Amygdala (tissue), 56 donors: Measurements from ENCODE around the gene CAMK1.
A peak's percentile ranks its signal among the peaks of the same experiment; 100 is the strongest.

Experiments used
- DNase-seq, 56 donors: peaks; one replicate each; lab custom pipeline; 2025; lab: John Stamatoyannopoulos, UW

CAMK1 gene

DNA sequence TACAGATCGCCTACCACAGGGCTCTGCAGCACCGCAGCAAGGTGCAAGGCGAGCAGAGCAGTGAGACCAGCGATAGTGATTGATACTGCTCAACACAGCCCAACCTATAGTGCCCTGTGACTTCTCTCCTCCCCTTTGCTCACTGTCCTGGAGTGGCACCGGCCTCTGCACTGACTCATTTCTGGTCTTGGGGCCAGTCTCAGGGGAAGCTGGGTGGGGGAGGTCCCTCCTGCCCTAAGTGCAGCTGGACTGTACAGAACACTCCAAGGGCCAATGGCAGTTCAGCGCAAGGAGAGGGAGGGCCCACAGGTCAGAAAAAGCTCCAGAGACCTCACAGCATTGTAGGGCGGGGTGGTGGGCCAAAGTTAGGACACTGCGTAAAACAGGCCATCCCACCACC, 22.5 kb downstream of the CAMK1 start:
- no peak for DNase-seq

DNA sequence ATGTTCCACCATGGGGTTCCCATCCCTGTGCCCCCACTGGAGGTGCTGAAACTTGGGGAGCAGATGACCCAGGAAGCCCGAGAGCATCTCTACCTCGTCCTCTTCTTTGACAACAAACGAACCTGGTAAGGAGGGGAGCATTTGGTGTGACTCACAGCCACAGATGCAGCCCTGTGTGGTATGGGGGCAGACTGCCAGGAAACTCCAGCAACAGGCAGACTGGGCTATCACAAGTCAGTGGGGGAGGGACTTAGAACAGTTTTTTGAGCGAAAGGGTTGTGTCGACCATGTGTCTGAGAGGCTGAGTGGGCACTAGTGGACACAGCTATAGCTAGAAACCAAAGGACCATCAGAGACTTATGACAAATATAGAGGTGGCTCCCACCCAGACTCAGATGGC, 23.4 kb downstream of the CAMK1 start:
- peak in 3 of 56 donors; percentile 9 to 35 (median 12) for DNase-seq

DNA sequence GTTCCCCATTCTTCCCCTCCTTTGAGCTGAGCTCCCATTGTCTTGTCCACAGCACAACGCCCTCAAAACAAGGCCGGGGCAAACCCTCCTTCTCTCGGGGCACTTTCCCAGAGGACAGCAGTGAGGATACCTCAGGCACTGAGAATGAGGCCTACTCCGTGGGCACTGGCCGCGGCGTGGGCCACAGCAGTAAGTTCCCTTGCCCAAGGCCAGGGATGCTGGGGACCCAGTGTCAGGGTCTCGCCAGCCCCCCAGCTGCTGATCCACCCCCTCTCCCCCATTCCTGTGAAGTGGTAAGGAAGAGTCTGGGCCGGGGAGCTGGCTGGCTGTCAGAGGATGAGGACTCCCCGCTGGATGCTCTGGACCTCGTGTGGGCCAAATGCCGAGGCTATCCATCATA, 24.2 kb downstream of the CAMK1 start:
- no peak for DNase-seq

DNA sequence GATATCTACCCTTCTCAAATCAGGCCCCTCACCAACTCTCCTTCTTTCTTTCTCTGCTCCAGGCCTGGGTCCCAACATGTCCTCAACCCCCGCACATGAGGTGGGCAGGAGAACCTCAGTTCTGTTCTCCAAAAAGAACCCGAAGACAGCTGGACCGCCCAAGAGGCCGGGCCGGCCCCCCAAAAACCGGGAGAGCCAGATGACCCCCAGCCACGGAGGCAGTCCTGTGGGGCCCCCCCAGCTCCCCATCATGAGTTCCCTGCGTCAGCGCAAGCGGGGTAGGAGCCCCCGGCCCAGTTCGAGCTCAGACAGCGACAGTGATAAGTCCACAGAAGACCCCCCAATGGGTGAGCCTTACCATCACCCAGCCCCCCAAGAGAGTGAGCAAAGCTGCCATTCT, 25.6 kb downstream of the CAMK1 start:
- DNase-seq, result no peak

DNA sequence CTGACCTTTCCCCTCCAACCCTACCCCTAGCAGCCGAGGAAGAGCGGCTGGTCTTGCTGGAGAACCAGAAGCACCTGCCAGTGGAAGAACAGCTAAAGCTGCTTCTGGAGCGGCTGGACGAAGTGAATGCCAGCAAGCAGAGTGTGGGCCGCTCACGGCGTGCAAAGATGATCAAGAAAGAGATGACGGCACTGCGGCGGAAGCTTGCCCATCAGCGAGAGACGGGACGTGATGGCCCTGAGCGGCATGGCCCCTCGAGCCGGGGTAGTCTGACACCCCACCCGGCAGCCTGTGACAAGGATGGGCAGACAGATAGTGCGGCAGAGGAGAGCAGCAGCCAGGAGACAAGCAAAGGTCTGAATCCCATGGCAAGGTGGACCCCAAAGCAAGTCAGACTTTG, 26.2 kb downstream of the CAMK1 start:
- no peak for DNase-seq

DNA sequence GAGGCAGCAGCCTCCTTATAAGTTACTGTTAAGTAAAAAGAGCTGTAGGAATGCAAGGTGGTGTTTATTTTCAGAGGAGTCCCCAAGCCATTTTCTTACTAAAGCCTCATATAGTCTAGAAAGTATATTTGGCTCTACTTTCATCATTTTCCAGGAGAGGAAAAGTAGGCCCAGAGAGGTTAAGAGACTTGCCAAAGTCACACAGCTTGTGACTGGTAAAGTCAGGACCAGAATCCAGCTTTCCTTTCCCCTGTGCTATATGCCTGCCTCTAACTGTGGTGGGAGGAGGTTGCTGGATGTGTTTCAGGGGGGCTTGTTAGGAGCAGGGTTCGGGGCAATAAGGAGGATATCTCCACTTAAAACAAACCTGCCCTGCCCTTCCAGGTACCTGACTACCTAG, 27.2 kb downstream of the CAMK1 start:
- DNase-seq, result no peak

DNA sequence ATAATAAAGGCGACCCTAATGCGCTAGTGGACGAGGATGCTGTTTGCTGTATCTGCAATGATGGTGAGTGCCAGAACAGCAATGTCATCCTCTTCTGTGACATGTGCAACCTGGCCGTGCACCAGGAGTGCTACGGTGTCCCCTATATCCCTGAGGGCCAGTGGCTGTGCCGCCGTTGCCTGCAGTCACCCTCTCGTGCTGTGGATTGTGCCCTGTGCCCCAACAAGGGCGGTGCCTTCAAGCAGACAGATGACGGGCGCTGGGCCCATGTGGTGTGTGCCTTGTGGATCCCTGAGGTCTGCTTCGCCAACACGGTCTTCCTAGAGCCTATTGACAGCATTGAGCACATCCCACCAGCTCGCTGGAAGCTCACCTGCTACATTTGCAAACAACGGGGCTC, 30.6 kb downstream of the CAMK1 start:
- DNase-seq, result no peak

DNA sequence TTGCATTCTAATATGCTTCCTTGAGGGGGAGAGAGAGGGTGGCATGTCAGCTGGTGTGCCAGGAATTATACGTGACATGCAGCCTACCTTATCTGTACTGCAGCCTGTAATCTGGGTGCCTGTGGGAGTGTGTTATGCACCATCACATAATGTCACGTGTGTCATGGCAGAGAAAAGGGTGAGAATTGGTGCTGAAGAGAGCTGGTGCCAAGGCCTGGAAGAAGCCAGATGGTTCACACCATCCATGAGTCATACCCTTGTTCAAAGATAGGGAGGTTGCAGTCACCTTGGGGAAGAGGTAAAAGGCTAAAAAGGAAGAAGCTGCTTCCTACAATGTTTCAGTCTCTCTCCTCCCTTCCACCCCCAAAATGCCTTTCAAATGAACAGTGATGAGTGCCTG, 32.9 kb downstream of the CAMK1 start:
- DNase-seq, result peak in 8 of 56 donors; percentile 7 to 66 (median 21)

DNA sequence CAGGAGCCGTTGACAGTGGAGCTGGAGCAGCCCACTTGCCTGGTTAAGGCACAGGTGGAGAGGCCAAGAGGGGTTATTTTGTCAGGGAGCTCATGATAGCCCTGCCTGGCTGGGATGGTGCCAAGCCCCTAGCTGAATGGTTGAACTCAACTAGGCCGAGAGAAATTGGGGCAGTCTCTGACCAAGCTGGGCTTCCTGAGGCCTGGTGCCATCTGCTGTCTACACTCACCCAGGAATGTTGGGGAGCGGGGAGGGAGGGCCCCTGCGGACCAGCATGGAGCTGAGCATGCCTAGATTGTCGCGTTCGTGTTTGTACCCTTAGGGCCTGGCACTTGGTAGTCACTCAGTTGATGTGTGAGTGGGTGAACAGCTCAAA, 37.0 kb downstream of the CAMK1 start:
- peak in 1 of 56 donors; percentile 17 for DNase-seq

DNA sequence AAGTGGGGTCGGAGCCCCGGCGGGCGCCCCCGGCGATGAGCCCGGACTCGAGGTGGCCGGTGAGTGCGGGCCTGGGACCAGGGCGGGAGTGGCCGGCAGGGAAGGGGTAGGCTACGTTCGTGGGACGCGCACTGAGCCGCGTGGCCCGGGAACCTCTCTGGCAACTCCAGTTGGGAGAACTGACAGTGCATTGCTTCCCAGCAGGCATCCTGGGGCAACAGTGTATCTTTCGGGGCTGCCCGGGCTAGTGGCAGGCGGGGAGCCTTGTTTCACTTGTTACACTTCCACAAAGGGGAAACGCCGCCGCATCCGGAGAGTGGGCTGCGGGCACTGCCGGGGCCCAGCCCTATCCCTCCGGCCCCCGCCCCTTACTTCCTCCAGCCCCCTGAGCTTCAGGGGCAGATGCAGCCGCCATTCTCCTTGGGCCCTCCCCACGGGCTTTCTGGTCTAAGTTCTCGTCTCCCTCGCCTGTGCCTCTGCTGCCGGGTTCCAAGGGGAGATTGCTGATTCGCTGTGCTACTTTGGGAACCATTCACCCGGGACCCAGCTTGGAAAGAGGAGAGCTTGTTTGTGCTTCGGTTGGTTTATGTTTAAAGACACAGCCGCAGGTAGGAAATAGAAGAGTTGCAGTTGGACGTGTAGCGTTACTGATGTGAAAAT, 37.5 kb downstream of the CAMK1 start:
- DNase-seq, result no peak

DNA sequence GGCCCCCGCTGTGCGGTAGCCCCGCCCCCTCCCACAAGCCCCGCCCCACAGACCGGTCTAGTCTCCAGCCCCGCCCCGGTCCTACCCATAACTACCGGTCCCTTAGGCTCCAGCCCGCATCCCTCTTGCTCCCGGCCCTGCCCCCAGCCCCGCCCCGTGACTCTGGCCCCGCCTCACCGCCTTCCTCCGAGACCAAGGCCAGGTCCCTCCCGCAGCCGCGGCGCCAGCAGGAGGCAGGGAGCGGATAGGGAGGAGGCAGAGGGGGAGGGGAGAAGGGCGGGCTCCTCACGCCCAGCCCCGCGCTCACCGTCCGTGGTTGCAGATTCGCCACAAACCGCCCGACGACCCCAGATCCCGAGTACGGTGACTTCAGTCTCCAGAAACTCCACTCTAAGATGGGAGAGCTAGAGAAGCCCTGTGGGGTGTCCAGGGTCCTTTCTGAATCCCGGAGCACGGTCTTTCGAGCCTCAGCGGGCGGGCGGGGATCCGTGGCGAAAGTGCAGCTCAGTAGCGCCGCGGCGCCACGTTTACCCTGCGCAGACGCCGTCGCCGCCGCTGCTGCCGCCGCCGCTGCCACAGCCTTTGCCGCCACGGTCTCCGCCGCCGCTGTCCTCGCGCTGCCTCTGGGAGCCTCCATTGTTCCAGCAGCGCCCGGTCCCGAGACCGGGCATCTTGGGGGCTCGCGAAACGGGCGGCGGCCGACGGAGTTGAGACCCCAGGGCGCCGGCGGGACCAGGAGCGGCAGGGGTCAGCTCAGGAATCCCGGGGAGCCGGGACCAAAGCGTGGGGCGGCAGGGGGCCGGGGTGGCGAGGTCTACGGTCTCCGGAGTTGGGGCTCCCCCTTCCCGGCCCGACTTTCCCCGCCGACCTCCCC, 38.3 kb downstream of the CAMK1 start, which contains the start of gene BRPF1:
Gene BRPF1 (plus strand): TSS at position 530 of the 874 bp plus-strand sequence. CDS start 2,406 bp downstream, outside the sequence.
- peak; percentile 82 to 100 (median 99) for DNase-seq

DNA sequence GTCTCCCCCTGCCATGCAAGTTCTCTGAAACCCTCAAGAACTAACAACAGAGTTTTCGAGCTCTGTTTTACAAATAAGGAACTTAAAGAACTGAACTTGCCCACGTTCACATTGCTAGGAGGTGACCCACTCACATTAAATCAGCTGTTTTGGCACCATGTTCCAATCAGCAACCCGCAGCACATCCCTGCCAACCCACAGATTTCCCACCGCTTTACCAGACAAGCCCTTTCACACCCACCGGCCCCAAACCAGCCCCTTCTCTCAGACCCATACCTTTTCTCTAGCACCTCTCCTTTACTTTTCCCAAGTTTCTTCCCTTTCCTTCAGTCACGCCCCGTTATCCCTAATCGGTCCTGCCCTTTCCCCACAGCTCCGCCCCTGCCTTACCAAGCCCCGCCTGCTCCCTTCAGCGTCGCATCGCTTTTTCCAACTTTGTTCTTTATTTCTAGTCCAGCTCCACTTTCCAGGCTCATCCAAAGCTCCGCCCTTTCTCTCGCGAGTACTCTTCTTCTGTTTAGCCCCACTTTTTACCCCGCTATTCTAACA, 39.0 kb downstream of the CAMK1 start:
- DNase-seq, result peak in 4 of 56 donors; percentile 74 to 91 (median 84)

DNA sequence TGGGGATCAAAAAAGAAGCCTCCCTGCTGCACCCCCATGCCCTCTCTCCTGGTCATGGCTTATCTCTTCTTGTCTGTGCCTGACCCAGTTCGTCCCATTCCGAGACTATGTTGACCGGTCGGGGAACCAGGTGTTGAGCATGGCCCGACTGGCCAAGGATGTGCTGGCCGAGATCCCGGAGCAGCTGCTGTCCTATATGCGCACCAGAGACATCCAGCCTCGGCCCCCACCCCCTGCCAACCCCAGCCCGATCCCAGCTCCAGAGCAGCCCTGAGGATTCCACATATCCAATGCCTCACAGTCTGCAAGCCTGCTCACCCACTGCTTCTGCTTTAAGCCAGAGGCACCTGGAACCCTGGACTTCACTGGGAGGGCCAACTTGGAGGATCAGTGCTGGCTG, 40.3 kb downstream of the CAMK1 start:
- no peak for DNase-seq

DNA sequence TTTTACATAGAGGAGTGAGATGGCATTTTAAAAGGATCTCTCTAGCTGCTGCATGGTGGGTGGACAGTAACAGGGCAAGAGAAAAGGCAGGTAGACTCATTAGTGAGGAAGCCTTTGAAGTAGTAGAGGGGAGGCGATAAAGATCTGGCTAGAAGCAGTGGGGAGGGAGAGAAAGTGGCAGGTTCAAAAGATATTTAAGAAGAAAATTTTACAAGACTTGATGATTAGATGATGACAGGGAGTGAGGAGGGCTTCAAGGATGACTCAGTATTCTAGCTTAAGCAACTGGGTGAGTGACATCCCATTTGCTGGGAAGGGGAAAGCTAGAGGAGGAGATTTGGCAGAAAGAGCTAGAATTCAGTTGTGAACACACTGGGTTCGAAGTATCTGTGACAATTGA, 42.0 kb downstream of the CAMK1 start:
- no peak for DNase-seq

DNA sequence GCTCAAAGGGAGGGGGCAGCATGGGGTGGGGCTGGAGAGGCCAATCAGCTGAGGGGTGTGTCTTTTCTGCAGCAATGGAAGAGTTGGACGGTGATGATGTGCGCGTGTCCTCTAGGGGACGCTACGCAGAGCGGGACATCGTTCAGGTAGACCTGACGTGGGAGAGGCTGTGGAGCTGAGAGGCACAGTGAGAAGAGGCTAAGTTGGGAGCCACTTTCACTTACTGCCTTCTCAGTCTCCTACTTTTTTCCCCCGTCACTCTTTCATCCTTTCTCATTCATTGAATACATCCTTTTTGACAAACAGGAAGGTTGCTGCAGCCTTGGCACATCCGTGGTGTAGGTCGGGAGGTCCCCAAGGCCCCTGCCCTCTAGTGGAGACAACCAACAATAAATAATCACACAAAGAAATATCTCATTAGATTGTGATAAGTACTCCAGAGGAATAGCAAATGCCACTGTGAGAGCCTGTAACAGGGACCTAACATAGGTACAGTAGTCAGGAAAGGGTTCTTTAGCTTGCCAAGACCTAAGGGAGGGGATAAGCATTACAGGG, 42.6 kb downstream of the CAMK1 start:
- no peak for DNase-seq

DNA sequence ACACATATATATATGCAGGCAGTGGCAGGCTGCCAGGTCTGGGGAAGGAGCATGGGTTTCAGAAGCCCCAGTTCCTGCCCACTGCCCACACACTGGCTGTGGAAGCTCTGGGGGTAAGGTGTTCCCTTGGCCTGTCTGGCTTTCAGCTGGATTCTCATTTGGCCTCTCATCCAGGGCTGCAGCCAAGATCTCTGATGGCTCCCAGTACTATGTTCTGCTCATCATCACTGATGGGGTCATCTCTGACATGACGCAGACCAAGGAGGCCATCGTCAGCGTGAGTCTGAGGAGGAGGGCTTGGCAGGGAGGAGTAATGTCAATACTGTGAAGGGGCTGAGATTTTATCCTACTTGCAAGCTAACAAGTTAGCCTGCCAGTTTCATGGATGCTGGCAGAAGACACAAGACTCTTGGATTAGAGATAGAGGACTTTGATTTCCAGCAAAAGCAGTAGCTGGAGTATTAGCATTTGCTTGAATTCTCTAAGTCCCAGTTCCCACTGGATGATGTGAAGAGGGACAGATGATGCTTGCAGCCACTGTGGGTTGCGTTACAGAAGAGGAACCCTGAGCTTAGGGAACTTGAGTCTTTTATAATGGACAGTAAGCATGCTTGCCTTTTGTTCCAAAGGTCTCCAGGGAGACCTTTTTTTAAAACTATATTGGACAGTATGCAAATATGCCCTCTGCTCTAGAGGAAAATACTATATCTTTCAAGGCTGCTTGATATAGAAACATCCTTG, 43.8 kb downstream of the CAMK1 start:
- no peak for DNase-seq

DNA sequence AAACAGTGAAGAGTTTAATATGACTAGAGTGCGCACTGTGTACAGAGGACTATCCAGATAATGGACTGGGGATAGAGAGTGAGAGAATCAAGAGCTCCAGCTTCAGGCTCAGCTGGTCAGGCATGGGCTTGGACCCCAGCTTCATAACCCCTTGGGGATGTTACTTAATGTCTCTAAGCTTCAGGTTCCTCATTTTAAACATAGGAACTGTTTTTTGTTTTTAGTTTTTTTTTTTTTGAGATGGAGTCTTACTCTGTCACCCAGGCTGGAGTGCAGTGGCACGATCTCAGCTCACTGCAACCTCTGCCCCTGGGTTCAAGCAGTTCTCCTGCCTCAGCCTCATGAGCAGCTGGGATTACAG, 48.1 kb downstream of the CAMK1 start:
- no peak for DNase-seq

DNA sequence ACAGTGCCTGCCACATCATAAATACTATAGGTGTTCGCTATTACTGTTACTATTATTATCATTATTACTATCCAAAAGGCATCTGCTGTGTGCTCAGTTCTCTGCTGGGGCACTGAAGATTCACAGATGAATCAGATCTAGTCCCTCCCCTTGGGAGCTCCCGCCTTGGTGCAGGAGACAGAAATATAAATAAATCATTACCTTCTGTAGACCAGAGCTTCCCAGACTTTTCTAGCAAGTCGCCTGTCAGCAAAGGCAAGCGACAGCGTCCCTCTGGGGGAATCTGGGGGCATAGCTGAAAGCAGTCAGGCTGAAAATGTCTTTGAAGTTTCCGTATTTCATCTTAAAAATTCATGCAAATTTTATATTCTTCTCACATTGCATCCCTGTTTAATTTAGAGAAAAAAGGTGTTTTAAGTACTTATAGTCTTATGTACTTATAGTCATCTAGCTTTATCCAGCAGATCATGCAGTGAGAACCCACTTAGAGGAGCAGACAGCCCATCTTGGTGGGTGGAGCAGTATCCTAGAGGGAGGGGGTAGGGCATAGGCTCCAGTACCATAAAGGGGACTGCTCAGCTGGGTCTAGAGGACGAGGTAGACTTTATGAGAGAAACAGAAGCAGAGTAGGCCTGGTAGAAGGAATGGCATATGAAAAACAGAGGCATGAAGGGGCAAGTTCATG, 48.6 kb downstream of the CAMK1 start:
- no peak for DNase-seq

DNA sequence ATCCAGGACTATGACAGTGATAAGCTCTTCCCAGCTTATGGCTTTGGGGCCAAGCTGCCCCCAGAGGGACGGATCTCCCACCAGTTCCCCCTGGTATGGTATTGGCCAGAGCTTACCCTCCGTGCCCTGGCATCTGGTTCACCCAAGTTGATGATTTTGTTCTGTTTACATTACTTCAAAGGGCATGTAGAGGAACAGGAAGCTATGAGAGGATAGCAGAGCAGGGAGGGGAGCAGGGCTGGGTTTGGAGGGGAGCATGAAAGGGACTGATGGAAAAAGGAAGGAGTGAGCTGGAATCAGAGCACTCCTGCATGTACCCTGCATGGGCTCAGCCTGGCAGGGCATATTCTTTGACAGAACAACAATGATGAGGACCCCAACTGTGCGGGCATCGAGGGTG, 51.6 kb downstream of the CAMK1 start:
- DNase-seq, result no peak

DNA sequence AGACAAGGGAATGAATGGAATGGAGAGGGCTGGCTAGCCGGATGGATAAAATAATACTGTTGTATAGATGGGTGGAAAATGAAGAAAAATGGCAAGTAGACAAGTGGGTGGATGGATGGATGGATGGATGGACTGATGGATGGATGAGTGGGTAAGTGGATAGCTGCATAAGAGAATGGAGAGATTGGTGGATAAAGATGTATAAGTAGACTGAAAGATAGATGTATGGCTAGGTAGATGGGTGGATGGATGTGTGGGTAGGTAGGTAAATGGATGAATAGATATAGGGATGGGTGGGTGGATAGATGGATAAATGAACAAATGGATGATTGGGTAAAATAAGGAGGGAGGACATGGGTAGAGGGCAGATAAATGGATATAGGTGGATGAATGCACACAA, 52.2 kb downstream of the CAMK1 start:
- no peak for DNase-seq
